Neural cell (in vitro differentiated cells): ENCODE data around the gene INSR. TPM values are rescaled to one million over a fixed set of nuclear protein-coding genes. Genes with fewer than 3 reads are reported as not detected.

Experiments used
- H2AFZ ChIP-seq: fragments of 200-600, 300-800 bp; sonication (generic), shearing (Covaris generic); 2 replicates; pipeline ENCODE4 v1.6.0; 2014; ENCODE audit warnings: low read depth, mild to moderate bottlenecking, antibody characterized with exemption, low read length, moderate library complexity
- H3F3A ChIP-seq: fragments of 200-600 bp; shearing (Covaris generic); 2 replicates; pipeline ENCODE4 v1.6.1; 2016; ENCODE audit warnings: mild to moderate bottlenecking, moderate library complexity, mixed read lengths, antibody characterized with exemption, low read length; ENCODE audit not compliant: insufficient read depth, poor library complexity, severe bottlenecking
- H3K27ac ChIP-seq: fragments of 200-600, 300-800 bp; sonication (generic), shearing (Covaris generic); 2 replicates; pipeline ENCODE4 v1.5.1; 2014; ENCODE audit warnings: mild to moderate bottlenecking, low read length, moderate library complexity
- H3K27me3 ChIP-seq: fragments of 300-800, 200-600 bp; sonication (generic), shearing (Covaris generic); 2 replicates; pipeline ENCODE4 v1.6.0; 2014; ENCODE audit warnings: mild to moderate bottlenecking, low read depth, low read length, moderate library complexity; ENCODE audit not compliant: insufficient read depth
- H3K36me3 ChIP-seq: fragments of 300-800, 200-600 bp; sonication (generic), shearing (Covaris generic); 2 replicates; pipeline ENCODE4 v1.5.1; 2014; ENCODE audit warnings: mild to moderate bottlenecking, antibody characterized with exemption, low read length, moderate library complexity; ENCODE audit not compliant: insufficient read depth
- H3K4me2 ChIP-seq: fragments of 300-800, 200-600 bp; sonication (generic), shearing (Covaris generic); 2 replicates; pipeline ENCODE4 v1.6.0; 2014; ENCODE audit warnings: mild to moderate bottlenecking, low read length
- H3K4me3 ChIP-seq: fragments of 300-800, 200-600 bp; sonication (generic), shearing (Covaris generic); 2 replicates; pipeline ENCODE4 v1.5.1; 2014; ENCODE audit warnings: mild to moderate bottlenecking, low read length, moderate library complexity
- H3K79me2 ChIP-seq: fragments of 200-600 bp; shearing (Covaris generic); replicated peaks from 2 replicates; pipeline ENCODE4 v1.6.0; 2014; ENCODE audit warnings: mild to moderate bottlenecking, low read length, moderate library complexity; ENCODE audit not compliant: insufficient read depth
- H3K9ac ChIP-seq: fragments of 300-800, 200-600 bp; sonication (generic), shearing (Covaris generic); 2 replicates; pipeline ENCODE4 v1.6.1; 2016; ENCODE audit warnings: mild to moderate bottlenecking, low read length, mixed read lengths
- H3K9me2 ChIP-seq: fragments of 200-600 bp; shearing (Covaris generic); 2 replicates; pipeline ENCODE4 v1.6.1; 2016; ENCODE audit warnings: mild to moderate bottlenecking, low read length, mixed read lengths; ENCODE audit not compliant: insufficient read depth
- H3K9me3 ChIP-seq: fragments of 200-600, 300-800 bp; sonication (generic), shearing (Covaris generic); 2 replicates; pipeline ENCODE4 v1.6.1; 2016; ENCODE audit warnings: mild to moderate bottlenecking, mixed run types, low read length, moderate library complexity, mixed read lengths
- H4K20me1 ChIP-seq: fragments of 200-600 bp; shearing (Covaris generic); 2 replicates; pipeline ENCODE4 v1.6.1; 2016; ENCODE audit warnings: mild to moderate bottlenecking, mixed run types; ENCODE audit not compliant: insufficient read depth
- EP300 ChIP-seq: fragments of 450-650 bp; conservative IDR thresholded peaks from 2 replicates; pipeline ENCODE4 v1.6.1; 2014; ENCODE audit warnings: antibody characterized with exemption, mild to moderate bottlenecking, moderate library complexity; ENCODE audit not compliant: poor library complexity, severe bottlenecking
- EZH2 ChIP-seq: fragments of 200-600, 300-800 bp; shearing (Covaris generic), sonication (generic); IDR thresholded peaks from 2 replicates; pipeline ENCODE4 v1.6.1; 2014; ENCODE audit warnings: antibody characterized with exemption, low read length, borderline replicate concordance, mild to moderate bottlenecking; ENCODE audit not compliant: insufficient read depth, poor library complexity, severe bottlenecking
- MXI1 ChIP-seq: fragments of 450-650 bp; conservative IDR thresholded peaks from 2 replicates; pipeline ENCODE4 v1.6.1; 2014; ENCODE audit warnings: antibody characterized with exemption, mild to moderate bottlenecking; ENCODE audit not compliant: poor library complexity, severe bottlenecking
- POLR2AphosphoS5 ChIP-seq: IDR thresholded peaks from 2 replicates; pipeline ENCODE4 v1.6.1; 2012
- RAD21 ChIP-seq: fragments of 450-650 bp; conservative IDR thresholded peaks from 2 replicates; pipeline ENCODE4 v1.6.1; 2014; ENCODE audit warnings: antibody characterized with exemption, mild to moderate bottlenecking, moderate library complexity
- SMC3 ChIP-seq: fragments of 450-650 bp; conservative IDR thresholded peaks from 2 replicates; pipeline ENCODE4 v1.6.1; 2014; ENCODE audit warnings: antibody characterized with exemption, mild to moderate bottlenecking, moderate library complexity; ENCODE audit not compliant: poor library complexity
- TAF1 ChIP-seq: IDR thresholded peaks from 2 replicates; pipeline ENCODE4 v1.6.1; 2012; ENCODE audit warnings: low read depth
- polyA plus RNA-seq: library from polyadenylated mRNA; depleted of rRNA; stranded (reverse); fragments of >200 nt; gene quantifications from 2 replicates; pipeline ENCODE4 v1.2.3, GENCODE V29; 2014
- TF ChIP-seq, protein P1 (sequence below): IDR thresholded peaks from 2 replicates; pipeline ENCODE4 v1.6.1; 2012; ENCODE audit warnings: borderline replicate concordance
- TF ChIP-seq, protein P2 (sequence below): fragments of 450-650 bp; IDR thresholded peaks from 2 replicates; pipeline ENCODE4 v1.5.1; 2014; ENCODE audit warnings: antibody characterized with exemption, mild to moderate bottlenecking, moderate library complexity; ENCODE audit not compliant: poor library complexity, severe bottlenecking

INSR gene
- polyA plus RNA-seq, 1 donor from 2014 or later, result 16.0 TPM

DNA sequence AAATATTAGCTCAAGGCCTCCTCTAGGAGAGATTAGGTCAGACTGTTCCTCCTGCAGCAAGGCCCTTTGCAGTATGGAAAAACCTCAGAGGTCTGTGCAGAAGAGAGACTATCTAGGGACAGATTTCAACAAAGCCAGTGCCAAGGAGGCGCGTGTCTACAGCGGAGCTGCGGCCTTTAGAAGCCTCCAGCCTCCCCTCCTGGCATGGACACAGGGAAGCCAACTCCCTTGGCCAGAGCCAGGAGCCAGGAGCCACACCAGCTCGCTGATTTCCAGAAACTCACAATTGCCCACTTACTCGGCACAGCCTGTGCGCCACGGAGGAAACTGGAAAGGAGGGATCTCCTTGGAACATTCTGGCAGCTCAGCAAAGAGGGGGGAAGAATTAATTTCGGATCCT, 63.4 kb downstream of the INSR start:
- no peaks in the 10 kb centered on the region for H3K9me2 ChIP-seq
- H3K9ac ChIP-seq, result no peak overlapping the region
- no peak overlapping the region for H3K4me2 ChIP-seq
- no peak for TF ChIP-seq EP300
- no peak for TF ChIP-seq MXI1
- no peak overlapping the region for H3K27ac ChIP-seq
- no peaks in the 10 kb centered on the region for H3K79me2 ChIP-seq
- no peaks in the 10 kb centered on the region for H3K27me3 ChIP-seq
- no peak overlapping the region for H3K4me3 ChIP-seq
- H4K20me1 ChIP-seq, result no peaks in the 10 kb centered on the region
- H3K9me3 ChIP-seq, result no peaks in the 10 kb centered on the region
- H2AFZ ChIP-seq, result no peak overlapping the region
- no peaks in the 10 kb centered on the region for H3F3A ChIP-seq
- H3K36me3 ChIP-seq, result no peaks in the 10 kb centered on the region

DNA sequence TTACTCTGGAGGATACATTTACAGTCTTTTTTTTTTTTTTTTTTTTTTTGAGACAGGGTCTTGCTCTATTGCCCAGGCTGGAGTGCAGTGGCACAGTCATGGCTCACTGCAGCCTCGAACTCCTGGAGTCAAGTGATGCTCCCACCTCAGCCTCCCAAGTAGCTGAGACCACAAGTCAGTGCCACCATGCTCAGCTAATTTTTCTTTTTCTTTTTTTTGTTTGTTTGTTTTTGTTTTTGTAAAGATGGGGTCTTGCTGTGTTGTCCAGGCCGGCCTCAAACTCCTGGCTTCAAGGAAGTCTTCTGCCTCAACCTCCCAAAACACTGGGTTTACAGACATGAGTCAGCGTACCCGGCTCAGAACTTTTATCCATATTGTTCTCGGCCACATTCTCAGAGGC, 64.5 kb downstream of the INSR start:
- H3K9me3 ChIP-seq, result no peaks in the 10 kb centered on the region
- H3K36me3 ChIP-seq, result no peaks in the 10 kb centered on the region
- H3K9me2 ChIP-seq, result no peaks in the 10 kb centered on the region
- H3K9ac ChIP-seq, result no peak overlapping the region
- TF ChIP-seq MXI1 (no peak), RAD21 (no peak), EP300 (no peak), POLR2AphosphoS5 (no peak), EZH2 (no peak), TAF1 (no peak), SMC3 (no peak)
- TF ChIP-seq, protein P1, sequence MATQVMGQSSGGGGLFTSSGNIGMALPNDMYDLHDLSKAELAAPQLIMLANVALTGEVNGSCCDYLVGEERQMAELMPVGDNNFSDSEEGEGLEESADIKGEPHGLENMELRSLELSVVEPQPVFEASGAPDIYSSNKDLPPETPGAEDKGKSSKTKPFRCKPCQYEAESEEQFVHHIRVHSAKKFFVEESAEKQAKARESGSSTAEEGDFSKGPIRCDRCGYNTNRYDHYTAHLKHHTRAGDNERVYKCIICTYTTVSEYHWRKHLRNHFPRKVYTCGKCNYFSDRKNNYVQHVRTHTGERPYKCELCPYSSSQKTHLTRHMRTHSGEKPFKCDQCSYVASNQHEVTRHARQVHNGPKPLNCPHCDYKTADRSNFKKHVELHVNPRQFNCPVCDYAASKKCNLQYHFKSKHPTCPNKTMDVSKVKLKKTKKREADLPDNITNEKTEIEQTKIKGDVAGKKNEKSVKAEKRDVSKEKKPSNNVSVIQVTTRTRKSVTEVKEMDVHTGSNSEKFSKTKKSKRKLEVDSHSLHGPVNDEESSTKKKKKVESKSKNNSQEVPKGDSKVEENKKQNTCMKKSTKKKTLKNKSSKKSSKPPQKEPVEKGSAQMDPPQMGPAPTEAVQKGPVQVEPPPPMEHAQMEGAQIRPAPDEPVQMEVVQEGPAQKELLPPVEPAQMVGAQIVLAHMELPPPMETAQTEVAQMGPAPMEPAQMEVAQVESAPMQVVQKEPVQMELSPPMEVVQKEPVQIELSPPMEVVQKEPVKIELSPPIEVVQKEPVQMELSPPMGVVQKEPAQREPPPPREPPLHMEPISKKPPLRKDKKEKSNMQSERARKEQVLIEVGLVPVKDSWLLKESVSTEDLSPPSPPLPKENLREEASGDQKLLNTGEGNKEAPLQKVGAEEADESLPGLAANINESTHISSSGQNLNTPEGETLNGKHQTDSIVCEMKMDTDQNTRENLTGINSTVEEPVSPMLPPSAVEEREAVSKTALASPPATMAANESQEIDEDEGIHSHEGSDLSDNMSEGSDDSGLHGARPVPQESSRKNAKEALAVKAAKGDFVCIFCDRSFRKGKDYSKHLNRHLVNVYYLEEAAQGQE, result no peak
- TF ChIP-seq, protein P2, sequence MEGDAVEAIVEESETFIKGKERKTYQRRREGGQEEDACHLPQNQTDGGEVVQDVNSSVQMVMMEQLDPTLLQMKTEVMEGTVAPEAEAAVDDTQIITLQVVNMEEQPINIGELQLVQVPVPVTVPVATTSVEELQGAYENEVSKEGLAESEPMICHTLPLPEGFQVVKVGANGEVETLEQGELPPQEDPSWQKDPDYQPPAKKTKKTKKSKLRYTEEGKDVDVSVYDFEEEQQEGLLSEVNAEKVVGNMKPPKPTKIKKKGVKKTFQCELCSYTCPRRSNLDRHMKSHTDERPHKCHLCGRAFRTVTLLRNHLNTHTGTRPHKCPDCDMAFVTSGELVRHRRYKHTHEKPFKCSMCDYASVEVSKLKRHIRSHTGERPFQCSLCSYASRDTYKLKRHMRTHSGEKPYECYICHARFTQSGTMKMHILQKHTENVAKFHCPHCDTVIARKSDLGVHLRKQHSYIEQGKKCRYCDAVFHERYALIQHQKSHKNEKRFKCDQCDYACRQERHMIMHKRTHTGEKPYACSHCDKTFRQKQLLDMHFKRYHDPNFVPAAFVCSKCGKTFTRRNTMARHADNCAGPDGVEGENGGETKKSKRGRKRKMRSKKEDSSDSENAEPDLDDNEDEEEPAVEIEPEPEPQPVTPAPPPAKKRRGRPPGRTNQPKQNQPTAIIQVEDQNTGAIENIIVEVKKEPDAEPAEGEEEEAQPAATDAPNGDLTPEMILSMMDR, result no peak
- no peak overlapping the region for H3K27ac ChIP-seq
- no peaks in the 10 kb centered on the region for H3K27me3 ChIP-seq
- no peak overlapping the region for H3K4me2 ChIP-seq
- H3K4me3 ChIP-seq, result no peak overlapping the region
- no peaks in the 10 kb centered on the region for H3K79me2 ChIP-seq
- H3F3A ChIP-seq, result no peaks in the 10 kb centered on the region
- H4K20me1 ChIP-seq, result no peaks in the 10 kb centered on the region
- H2AFZ ChIP-seq, result no peak overlapping the region
